Ramos (cell line): ENCODE data around the gene ADIPOR2.

Source experiments
- in situ Hi-C: fragments of 300-500 bp; cut with MboI; formaldehyde crosslinking; loops from one replicate; pipeline ENCODE4 v1.14.3; 2022; ENCODE audit warnings: low sequenced_read_pairs; ENCODE audit not compliant: unreplicated experiment

The ADIPOR2 gene

GRCh38 chr12:1837541-1838204 lies 146.8 kb downstream of the ADIPOR2 start:
- in situ Hi-C loops = no loop called here
